ENCODE data around the gene TCF7L1. TPM values are rescaled to one million over a fixed set of nuclear protein-coding genes. Genes with fewer than 3 reads are reported as not detected.

TCF7L1 gene
- total RNA-seq, 2 donors from 2014 or later: 71.9 to 73.3 TPM

DNA sequence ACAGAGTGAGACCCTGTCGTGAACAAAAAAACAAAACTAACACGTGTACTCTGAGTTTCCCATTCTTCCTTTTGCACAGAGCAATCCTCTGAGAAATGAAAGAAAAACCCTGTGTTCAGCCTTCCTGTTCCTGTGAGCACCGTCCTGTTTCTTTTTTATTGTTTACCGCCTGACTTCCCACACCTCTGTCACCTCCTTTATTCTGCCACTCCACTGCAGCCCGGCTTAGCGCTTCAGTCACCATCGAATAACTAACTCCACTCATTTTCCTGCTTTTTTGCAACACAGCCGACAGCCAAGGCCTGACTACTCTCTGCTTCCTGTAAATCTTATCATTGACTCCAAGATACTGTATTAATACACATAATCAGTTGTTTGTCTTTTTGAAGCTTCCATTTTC is 153.7 kb downstream of the TCF7L1 start:
- Mint-ChIP-seq H3K27me3 (ENCODE audit: insufficient read depth) (no peaks in the 10 kb centered on the region), H3K36me3 (ENCODE audit: low read depth) (peaks cover 66% of the 10 kb centered on the region), H3K4me3 (no peak overlapping the region), H3K4me1 (peaks cover 7% of the 10 kb centered on the region), H3K9me3 (no peaks in the 10 kb centered on the region), H3K27ac (no peak overlapping the region)
- H3K36me3 ChIP-seq (ENCODE audit: control insufficient read depth, insufficient read depth, low read length): peaks cover 62% of the 10 kb centered on the region
- H3K4me1 ChIP-seq (ENCODE audit: control insufficient read depth, insufficient read depth, low read length): no peaks in the 10 kb centered on the region
- H3K9ac ChIP-seq (ENCODE audit: extremely low read depth, low read length, poor library complexity, severe bottlenecking): no peak overlapping the region
- no peak overlapping the region for H3K4me3 ChIP-seq (ENCODE audit: low read length)
- TF ChIP-seq, protein P1, sequence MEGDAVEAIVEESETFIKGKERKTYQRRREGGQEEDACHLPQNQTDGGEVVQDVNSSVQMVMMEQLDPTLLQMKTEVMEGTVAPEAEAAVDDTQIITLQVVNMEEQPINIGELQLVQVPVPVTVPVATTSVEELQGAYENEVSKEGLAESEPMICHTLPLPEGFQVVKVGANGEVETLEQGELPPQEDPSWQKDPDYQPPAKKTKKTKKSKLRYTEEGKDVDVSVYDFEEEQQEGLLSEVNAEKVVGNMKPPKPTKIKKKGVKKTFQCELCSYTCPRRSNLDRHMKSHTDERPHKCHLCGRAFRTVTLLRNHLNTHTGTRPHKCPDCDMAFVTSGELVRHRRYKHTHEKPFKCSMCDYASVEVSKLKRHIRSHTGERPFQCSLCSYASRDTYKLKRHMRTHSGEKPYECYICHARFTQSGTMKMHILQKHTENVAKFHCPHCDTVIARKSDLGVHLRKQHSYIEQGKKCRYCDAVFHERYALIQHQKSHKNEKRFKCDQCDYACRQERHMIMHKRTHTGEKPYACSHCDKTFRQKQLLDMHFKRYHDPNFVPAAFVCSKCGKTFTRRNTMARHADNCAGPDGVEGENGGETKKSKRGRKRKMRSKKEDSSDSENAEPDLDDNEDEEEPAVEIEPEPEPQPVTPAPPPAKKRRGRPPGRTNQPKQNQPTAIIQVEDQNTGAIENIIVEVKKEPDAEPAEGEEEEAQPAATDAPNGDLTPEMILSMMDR (conservative IDR thresholded peaks at IDR 0.05): no peak
- WGBS, 2 experiments (ENCODE audit: insufficient coverage in 1 of 2, insufficient read length in 1 of 2): 92 to 95% methylated on average over 8 of the region's 8 CpGs
- no peak for DNase-seq
- H3K9me3 ChIP-seq (ENCODE audit: control insufficient read depth, low read length): no peaks in the 10 kb centered on the region
- no peaks in the 10 kb centered on the region for H3K27me3 ChIP-seq (ENCODE audit: control insufficient read depth, insufficient read depth, low read length, poor library complexity, severe bottlenecking)
- H3K27ac ChIP-seq (ENCODE audit: low read depth, low read length): no peak overlapping the region

DNA sequence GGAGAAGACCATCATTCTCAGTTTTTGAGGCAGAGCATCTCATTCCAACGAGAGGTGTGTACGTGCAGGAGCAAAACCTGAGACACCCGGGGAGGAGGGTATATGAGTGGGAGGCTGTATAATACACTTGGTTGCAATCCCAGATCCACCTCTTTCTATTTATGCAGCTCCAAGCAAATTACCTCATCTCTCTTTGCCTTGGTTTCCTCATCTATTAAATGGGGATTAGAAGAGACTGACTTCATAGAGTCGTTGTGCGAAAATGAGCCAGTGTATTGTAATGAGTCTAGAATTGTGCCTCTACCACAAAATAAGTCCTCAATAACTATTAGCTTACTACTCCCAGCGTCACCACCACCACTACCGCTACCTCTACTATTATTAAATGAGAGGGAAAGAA is 154.5 kb downstream of the TCF7L1 start:
- Histone ChIP-seq H3K4me1 (ENCODE audit: control insufficient read depth, insufficient read depth, low read length) (no peaks in the 10 kb centered on the region), H3K4me3 (ENCODE audit: low read length) (no peak overlapping the region), H3K27ac (ENCODE audit: low read depth, low read length) (no peak overlapping the region), H3K27me3 (ENCODE audit: control insufficient read depth, insufficient read depth, low read length, poor library complexity, severe bottlenecking) (no peaks in the 10 kb centered on the region), H3K9me3 (ENCODE audit: control insufficient read depth, low read length) (no peaks in the 10 kb centered on the region), H3K36me3 (ENCODE audit: control insufficient read depth, insufficient read depth, low read length) (peaks cover 67% of the 10 kb centered on the region), H3K9ac (ENCODE audit: extremely low read depth, low read length, poor library complexity, severe bottlenecking) (no peak overlapping the region)
- H3K36me3 Mint-ChIP-seq (ENCODE audit: low read depth): peaks cover 72% of the 10 kb centered on the region
- no peak for DNase-seq
- no peak overlapping the region for H3K27ac Mint-ChIP-seq
- no peaks in the 10 kb centered on the region for H3K27me3 Mint-ChIP-seq (ENCODE audit: insufficient read depth)
- peaks cover 7% of the 10 kb centered on the region for H3K4me1 Mint-ChIP-seq
- no peak overlapping the region for H3K4me3 Mint-ChIP-seq
- 96 to 100% methylated on average over 1 to 7 of the region's 7 CpGs for WGBS, 2 experiments (ENCODE audit: insufficient coverage in 1 of 2, insufficient read length in 1 of 2)
- H3K9me3 Mint-ChIP-seq: no peaks in the 10 kb centered on the region
- TF ChIP-seq, protein P1 (conservative IDR thresholded peaks at IDR 0.05): no peak

DNA sequence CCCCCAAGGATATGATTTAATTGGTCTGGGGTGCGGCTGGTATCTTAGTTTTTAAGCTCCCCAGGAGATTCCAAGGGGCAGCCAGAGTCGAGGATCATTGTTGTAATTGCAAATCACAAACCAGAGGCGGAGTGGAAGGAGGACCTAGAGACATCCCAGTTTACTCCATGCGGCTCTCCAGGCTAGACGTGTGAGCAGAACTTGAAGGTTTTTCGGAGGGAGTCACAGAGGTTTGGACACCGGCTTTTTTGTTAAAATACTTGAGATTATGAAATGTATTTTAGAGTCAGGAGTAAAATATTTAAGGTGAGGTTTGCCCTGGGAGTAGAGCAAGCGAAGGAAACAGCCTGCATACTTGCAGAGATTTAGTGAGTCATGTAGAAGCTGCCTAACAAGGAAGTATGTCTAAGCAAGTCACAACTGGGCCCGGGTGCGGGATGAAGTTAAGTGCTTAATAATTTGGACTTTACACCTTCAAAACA is 155.1 kb downstream of the TCF7L1 start:
- Histone ChIP-seq H3K27me3 (ENCODE audit: control insufficient read depth, insufficient read depth, low read length, poor library complexity, severe bottlenecking) (no peaks in the 10 kb centered on the region), H3K27ac (ENCODE audit: low read depth, low read length) (no peak overlapping the region), H3K9me3 (ENCODE audit: control insufficient read depth, low read length) (no peaks in the 10 kb centered on the region), H3K4me3 (ENCODE audit: low read length) (no peak overlapping the region), H3K4me1 (ENCODE audit: control insufficient read depth, insufficient read depth, low read length) (no peaks in the 10 kb centered on the region), H3K9ac (ENCODE audit: extremely low read depth, low read length, poor library complexity, severe bottlenecking) (no peak overlapping the region), H3K36me3 (ENCODE audit: control insufficient read depth, insufficient read depth, low read length) (peaks cover 70% of the 10 kb centered on the region)
- Mint-ChIP-seq H3K9me3 (no peaks in the 10 kb centered on the region), H3K27me3 (ENCODE audit: insufficient read depth) (no peaks in the 10 kb centered on the region), H3K36me3 (ENCODE audit: low read depth) (peaks cover 72% of the 10 kb centered on the region), H3K27ac (peak overlapping the region; percentile 65), H3K4me1 (peaks cover 7% of the 10 kb centered on the region), H3K4me3 (no peak overlapping the region)
- TF ChIP-seq, protein P1 (conservative IDR thresholded peaks at IDR 0.05): no peak
- 77 to 79% methylated on average over 9 to 10 of the region's 10 CpGs for WGBS, 2 experiments (ENCODE audit: insufficient coverage in 1 of 2, insufficient read length in 1 of 2)
- no peak for DNase-seq

Data from endodermal cell (in vitro differentiated cells).